ENCODE measurements around the gene SUSD6.

The SUSD6 gene

DNA sequence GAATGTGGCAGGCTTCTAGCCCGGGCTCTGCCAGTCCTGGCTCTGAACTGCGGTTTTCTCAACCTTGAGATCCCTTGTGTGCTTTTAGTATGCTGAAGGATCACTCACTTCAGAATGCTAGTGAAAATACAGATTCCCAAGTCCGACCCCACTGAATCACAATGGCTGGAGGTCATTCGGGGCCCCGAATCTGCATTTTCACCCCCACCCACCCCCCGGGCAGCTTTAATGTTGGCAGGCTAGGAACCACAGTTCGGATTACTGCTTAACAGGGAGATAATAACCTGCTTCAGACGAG is 573 bp upstream of the SUSD6 start:
- H3K4me1 Mint-ChIP-seq = peaks cover 58% of the 10 kb centered on the region
- H3K36me3 Mint-ChIP-seq = peaks cover 14% of the 10 kb centered on the region
- H3K27ac Mint-ChIP-seq = peak overlapping the region; percentile 86
- no peaks in the 10 kb centered on the region for H3K9me3 Mint-ChIP-seq
- peak overlapping the region; percentile 91 for H3K4me3 Mint-ChIP-seq
- no peaks in the 10 kb centered on the region for H3K27me3 Mint-ChIP-seq

GRCh38 chr14:69612014-69612782 is 802 bp downstream of the SUSD6 start:
- Mint-ChIP-seq H3K4me1 (peaks cover 68% of the 10 kb centered on the region), H3K9me3 (no peaks in the 10 kb centered on the region), H3K36me3 (peaks cover 18% of the 10 kb centered on the region), H3K27me3 (no peaks in the 10 kb centered on the region), H3K4me3 (peak overlapping the region; percentile 100), H3K27ac (peak overlapping the region; percentile 96)

- Mint-ChIP-seq H3K9me3 (no peaks in the 10 kb centered on the region), H3K4me3 (peak overlapping the region; percentile 100), H3K27ac (peak overlapping the region; percentile 96), H3K36me3 (peaks cover 18% of the 10 kb centered on the region), H3K27me3 (no peaks in the 10 kb centered on the region), H3K4me1 (peaks cover 74% of the 10 kb centered on the region)
These were observed 1.4 kb downstream of the SUSD6 start for GRCh38 chr14:69612783-69613130.

GRCh38 chr14:69613312-69614073 is 2.1 kb downstream of the SUSD6 start:
- Mint-ChIP-seq H3K36me3 (peaks cover 18% of the 10 kb centered on the region), H3K27me3 (no peaks in the 10 kb centered on the region), H3K27ac (peak overlapping the region; percentile 96), H3K4me1 (peaks cover 78% of the 10 kb centered on the region), H3K4me3 (peak overlapping the region; percentile 100), H3K9me3 (no peaks in the 10 kb centered on the region)

DNA sequence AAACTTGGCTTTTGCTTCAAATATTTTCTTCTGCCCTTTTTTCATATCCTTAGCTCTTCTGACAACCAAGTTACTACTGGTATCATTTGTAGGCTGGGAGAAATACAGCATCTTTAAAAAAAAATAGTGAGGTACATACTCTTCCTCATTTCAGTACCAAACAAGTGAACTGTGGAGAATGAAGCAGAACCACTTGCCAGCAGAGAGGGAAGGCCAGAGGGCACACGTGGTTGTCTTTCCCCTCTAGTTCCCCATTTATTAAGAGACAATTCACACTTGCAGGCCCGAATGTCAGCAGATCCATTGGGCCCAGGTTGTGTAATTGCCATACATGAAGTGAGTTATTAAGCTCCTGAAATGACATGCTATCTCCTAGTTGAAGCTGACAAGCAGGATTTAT is 3.2 kb downstream of the SUSD6 start:
- no peaks in the 10 kb centered on the region for H3K9me3 Mint-ChIP-seq
- H3K4me3 Mint-ChIP-seq = peak overlapping the region; percentile 100
- peaks cover 85% of the 10 kb centered on the region for H3K4me1 Mint-ChIP-seq
- peak overlapping the region; percentile 96 for H3K27ac Mint-ChIP-seq
- peaks cover 24% of the 10 kb centered on the region for H3K36me3 Mint-ChIP-seq
- H3K27me3 Mint-ChIP-seq = no peaks in the 10 kb centered on the region

DNA sequence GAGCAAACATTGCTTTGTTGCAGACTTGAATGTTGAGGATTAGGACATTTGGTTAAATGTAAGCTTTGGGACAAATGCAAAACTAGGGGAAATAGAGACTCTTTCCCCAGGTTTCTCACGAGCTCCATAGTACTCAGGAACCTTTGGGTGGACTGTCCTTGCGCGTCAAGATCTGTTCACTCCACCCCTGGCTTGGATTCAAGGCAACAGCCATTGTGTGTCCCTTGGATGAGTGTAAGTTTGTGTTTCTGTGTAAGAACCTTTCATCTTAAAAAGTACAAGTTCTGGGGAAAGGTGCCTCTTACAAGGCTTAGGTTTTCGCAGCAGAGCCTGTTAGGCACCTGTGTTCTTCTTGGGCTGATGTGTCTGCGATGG is 3.7 kb downstream of the SUSD6 start:
- no peaks in the 10 kb centered on the region for H3K9me3 Mint-ChIP-seq
- peaks cover 26% of the 10 kb centered on the region for H3K36me3 Mint-ChIP-seq
- H3K4me1 Mint-ChIP-seq = peaks cover 86% of the 10 kb centered on the region
- H3K27ac Mint-ChIP-seq = peak overlapping the region; percentile 96
- peak overlapping the region; percentile 100 for H3K4me3 Mint-ChIP-seq
- no peaks in the 10 kb centered on the region for H3K27me3 Mint-ChIP-seq

DNA sequence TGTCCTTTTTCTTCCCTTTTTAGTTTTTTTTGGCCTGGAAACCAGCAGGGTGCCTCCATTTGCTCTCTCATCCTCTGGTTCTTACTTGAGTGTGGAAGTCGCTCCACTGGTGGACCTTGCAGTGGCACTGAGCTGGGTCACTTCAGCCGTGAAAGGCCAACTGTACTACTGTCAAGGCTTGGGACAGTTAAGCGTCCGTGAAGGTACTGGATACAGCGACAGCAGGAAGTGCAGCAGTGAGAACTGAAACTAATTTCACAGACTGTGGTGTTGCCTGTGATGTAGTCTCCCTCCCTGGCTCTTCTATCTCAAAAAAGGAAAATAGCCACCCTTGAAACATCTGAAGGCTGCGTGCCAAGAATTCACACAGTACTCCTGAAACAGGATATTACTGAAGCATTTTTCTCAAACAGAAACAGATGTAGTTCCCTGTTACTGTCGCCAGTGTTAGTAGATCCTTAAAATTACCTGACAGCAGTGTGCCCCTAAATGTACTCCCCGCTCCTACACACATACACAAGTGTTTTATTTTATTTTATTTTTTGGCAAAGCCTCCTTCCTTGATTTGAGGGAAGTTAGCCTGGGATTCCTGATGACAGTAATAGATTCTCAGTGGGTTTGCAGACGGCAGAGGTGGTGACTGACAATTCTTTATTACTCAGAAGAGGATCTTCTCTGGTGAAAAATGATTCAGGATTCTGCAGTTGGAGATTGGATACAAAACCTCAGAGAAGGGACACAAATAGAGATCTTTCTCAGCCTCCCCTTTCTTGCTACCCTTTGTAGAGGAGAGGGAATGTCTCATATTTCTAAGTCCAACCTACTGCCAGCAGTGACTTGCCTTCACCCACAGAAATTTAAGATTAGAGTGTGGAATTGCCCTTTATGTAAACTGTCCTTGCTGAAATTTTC is 4.4 kb downstream of the SUSD6 start:
- Mint-ChIP-seq H3K9me3 (no peaks in the 10 kb centered on the region), H3K36me3 (peaks cover 29% of the 10 kb centered on the region), H3K27me3 (no peaks in the 10 kb centered on the region), H3K4me3 (peak overlapping the region; percentile 100), H3K27ac (peak overlapping the region; percentile 96), H3K4me1 (peaks cover 86% of the 10 kb centered on the region)

- no peaks in the 10 kb centered on the region for H3K27me3 Mint-ChIP-seq
- peak overlapping the region; percentile 100 for H3K4me3 Mint-ChIP-seq
- H3K27ac Mint-ChIP-seq = peak overlapping the region; percentile 96
- peaks cover 31% of the 10 kb centered on the region for H3K36me3 Mint-ChIP-seq
- peaks cover 89% of the 10 kb centered on the region for H3K4me1 Mint-ChIP-seq
- no peaks in the 10 kb centered on the region for H3K9me3 Mint-ChIP-seq
These were observed 5.0 kb downstream of the SUSD6 start for GRCh38 chr14:69616408-69616773.

DNA sequence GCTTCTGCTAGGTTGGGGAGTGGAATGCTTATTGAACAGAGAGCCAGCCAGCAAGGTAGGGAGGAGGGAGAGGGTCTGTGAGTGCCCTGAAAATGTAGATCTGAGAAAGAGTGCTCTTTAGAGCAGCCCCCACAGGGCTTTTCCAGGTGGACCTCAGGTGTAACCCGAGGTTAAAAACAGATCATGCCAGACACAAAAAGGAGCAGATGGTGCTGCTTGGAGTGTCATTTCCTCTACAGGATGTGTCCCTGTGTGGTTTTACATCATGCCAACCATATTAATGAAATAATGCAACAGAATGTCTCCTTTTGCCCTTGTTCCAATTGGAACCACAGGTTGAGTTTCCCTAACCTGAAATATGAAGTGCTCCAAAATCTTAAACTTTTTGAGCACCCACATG is 6.4 kb downstream of the SUSD6 start:
- Mint-ChIP-seq H3K9me3 (no peaks in the 10 kb centered on the region), H3K4me3 (peak overlapping the region; percentile 100), H3K36me3 (peaks cover 28% of the 10 kb centered on the region), H3K27ac (peak overlapping the region; percentile 96), H3K4me1 (peaks cover 99% of the 10 kb centered on the region), H3K27me3 (no peaks in the 10 kb centered on the region)

DNA sequence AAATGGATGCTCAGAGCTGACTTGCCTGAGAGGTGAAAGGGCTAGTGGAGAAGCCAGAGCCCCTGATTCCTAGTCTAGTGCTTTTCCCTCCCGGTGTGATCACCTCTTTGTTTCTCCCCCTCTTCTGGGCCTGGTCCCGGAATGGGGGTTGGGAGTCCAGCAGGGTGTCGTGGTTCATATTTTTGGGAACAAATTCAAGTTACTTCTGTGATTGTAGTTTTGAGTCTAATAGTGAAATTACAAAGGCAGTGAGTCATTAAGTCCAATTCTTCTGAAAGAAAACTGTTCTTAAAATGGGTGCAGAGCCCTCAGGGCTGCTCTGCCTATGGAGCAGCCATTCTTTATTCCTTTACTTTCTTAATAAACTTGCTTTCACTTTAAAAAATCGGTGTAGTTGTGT is 7.6 kb downstream of the SUSD6 start:
- H3K27ac Mint-ChIP-seq = peak overlapping the region; percentile 96
- peaks cover 97% of the 10 kb centered on the region for H3K4me1 Mint-ChIP-seq
- H3K4me3 Mint-ChIP-seq = peak overlapping the region; percentile 100
- H3K36me3 Mint-ChIP-seq = peaks cover 27% of the 10 kb centered on the region
- H3K9me3 Mint-ChIP-seq = no peaks in the 10 kb centered on the region
- no peaks in the 10 kb centered on the region for H3K27me3 Mint-ChIP-seq

GRCh38 chr14:69620211-69620611 is 8.8 kb downstream of the SUSD6 start:
- peaks cover 98% of the 10 kb centered on the region for H3K4me1 Mint-ChIP-seq
- H3K27ac Mint-ChIP-seq = peak overlapping the region; percentile 96
- peaks cover 21% of the 10 kb centered on the region for H3K36me3 Mint-ChIP-seq
- peak overlapping the region; percentile 84 for H3K4me3 Mint-ChIP-seq
- H3K9me3 Mint-ChIP-seq = no peaks in the 10 kb centered on the region
- H3K27me3 Mint-ChIP-seq = no peaks in the 10 kb centered on the region

DNA sequence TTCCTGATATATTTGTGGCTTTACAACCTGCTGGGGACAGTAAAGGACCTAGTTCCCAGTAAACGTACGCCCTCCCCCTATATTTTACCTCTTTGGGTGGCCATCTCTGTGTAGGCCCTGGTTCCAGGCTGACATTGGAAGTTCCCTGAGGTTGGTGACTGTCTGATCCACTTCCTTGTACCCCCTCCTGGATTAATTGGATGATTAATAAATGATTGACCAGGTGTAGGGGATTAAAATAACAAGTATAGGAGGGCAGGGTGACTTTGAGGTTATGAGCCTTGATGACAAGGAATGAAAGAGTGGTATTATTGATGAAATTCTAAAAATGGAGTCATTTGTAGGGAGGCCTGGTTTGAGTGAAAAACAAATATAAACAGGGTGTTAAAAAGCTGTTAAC is 9.6 kb downstream of the SUSD6 start:
- Mint-ChIP-seq H3K27me3 (no peaks in the 10 kb centered on the region), H3K27ac (peak overlapping the region; percentile 96), H3K4me1 (peaks cover 98% of the 10 kb centered on the region), H3K36me3 (peaks cover 17% of the 10 kb centered on the region), H3K4me3 (peak overlapping the region; percentile 84), H3K9me3 (no peaks in the 10 kb centered on the region)

DNA sequence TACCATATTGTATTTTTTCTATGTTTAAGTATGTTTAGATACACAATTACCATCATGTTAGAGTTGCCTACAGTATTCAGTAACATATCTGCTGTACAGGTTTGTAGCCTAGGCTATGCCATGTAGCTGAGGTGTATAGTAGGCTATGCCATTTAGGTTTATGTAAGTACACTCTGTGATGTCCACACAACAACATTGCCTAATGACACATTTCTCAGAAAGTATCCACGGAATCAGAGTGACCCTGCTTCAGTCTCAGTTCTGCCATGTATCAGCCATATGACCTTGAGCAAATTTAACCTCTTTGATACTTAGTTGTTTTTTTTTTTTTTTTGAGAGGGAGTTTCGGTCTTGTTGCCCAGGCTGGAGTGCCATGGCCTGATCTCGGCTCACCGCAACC is 12.7 kb downstream of the SUSD6 start:
- Mint-ChIP-seq H3K27ac (peak overlapping the region; percentile 96), H3K4me3 (peak overlapping the region; percentile 87), H3K27me3 (no peaks in the 10 kb centered on the region), H3K9me3 (no peaks in the 10 kb centered on the region), H3K4me1 (peaks cover 95% of the 10 kb centered on the region), H3K36me3 (peaks cover 12% of the 10 kb centered on the region)

DNA sequence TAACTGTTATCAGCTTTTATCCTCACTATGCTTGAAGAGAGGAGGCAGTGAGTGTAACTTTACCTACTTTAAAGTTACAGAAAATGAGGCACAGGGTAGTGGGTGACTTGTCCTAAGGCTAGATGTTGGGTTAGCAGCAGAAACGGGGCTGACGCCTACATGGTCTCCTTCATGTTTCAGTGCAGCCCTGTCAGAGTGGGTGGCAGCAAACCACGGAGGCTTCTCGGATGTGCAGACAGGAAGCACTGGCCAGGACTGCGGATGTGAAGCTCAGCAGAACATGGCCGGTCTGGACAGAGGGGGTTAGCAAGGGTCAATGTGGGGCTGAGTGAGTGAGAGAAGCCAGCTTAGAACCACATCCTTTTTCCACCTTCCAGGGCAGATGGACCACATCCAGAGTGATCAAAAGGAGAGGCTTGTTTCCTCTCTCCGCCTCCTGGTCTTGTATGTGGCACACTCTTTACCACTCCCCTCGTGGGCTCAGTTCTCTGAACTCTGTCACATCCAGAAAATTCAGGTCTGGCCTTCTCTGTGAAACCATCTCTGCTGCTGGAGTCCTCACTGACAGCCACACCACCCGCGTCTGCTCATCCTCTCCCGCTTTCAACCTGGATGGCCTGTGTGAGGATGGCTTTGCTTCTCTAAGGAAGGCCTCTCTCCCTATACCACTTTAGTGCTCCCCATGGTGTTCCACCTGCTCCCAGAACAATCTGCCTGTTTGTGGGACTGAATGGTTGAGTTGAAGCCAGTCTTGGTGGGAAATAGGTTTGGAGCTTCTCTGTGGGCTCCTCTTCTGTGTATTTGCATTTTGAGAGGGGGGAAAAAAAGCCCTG is 14.1 kb downstream of the SUSD6 start:
- no peaks in the 10 kb centered on the region for H3K9me3 Mint-ChIP-seq
- H3K4me3 Mint-ChIP-seq = peak overlapping the region; percentile 87
- peaks cover 7% of the 10 kb centered on the region for H3K36me3 Mint-ChIP-seq
- no peaks in the 10 kb centered on the region for H3K27me3 Mint-ChIP-seq
- peak overlapping the region; percentile 96 for H3K27ac Mint-ChIP-seq
- H3K4me1 Mint-ChIP-seq = peaks cover 95% of the 10 kb centered on the region

GRCh38 chr14:69626132-69626500 is 14.7 kb downstream of the SUSD6 start:
- no peaks in the 10 kb centered on the region for H3K27me3 Mint-ChIP-seq
- H3K27ac Mint-ChIP-seq = peak overlapping the region; percentile 71
- H3K36me3 Mint-ChIP-seq = peaks cover 6% of the 10 kb centered on the region
- peak overlapping the region; percentile 87 for H3K4me3 Mint-ChIP-seq
- no peaks in the 10 kb centered on the region for H3K9me3 Mint-ChIP-seq
- peaks cover 95% of the 10 kb centered on the region for H3K4me1 Mint-ChIP-seq
